Epithelial cell of esophagus (primary cell): ENCODE results near the gene IRAG1.
"Not testable (repeated sequence)": the region's sequence is repeated elsewhere in the genome, so short reads cannot be mapped to it uniquely, and the experiment has no call there.

ENCODE experiments used
- DNase-seq: peaks from one replicate; pipeline ENCODE4 v3.0.0; 2010; ENCODE audit warnings: low read depth
- H3K4me3 ChIP-seq: 2 replicates; pipeline ENCODE4 v1.5.1; 2011; ENCODE audit warnings: mild to moderate bottlenecking, low read length, control low read depth
- CTCF ChIP-seq: IDR thresholded peaks from 2 replicates; pipeline ENCODE4 v1.5.1; 2011; ENCODE audit warnings: low read depth, mild to moderate bottlenecking, low read length, control low read depth, inconsistent platforms; ENCODE audit not compliant: insufficient read depth; ENCODE audit errors: missing control alignments

Gene IRAG1

GRCh38 chr11:10692531-10693115 is 932 bp downstream of the IRAG1 start:
- no peak for TF ChIP-seq CTCF
- no peak for DNase-seq
- H3K4me3 ChIP-seq = no peak overlapping the region

DNA sequence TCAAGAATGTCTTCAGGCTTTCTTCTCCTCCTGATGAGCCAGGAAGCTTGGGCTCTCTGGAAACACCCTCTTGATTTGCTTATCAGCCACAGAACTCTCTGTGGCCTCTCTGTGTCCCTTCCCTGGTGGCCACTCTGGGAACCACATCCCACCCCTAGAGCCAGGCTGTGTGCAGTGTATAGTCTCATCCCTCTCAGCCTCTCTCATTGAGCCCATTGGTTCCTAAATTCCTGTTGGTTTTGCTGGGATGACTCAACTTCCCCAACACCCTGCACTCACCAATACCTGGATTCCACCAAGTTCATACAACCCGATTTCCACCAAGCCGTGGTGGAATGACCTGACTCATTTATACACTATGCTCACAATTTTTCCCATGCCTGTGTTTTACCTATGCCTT is 5.2 kb downstream of the IRAG1 start:
- DNase-seq = peak; percentile 85
- TF ChIP-seq CTCF = peak; percentile 39
- H3K4me3 ChIP-seq = no peak overlapping the region

DNA sequence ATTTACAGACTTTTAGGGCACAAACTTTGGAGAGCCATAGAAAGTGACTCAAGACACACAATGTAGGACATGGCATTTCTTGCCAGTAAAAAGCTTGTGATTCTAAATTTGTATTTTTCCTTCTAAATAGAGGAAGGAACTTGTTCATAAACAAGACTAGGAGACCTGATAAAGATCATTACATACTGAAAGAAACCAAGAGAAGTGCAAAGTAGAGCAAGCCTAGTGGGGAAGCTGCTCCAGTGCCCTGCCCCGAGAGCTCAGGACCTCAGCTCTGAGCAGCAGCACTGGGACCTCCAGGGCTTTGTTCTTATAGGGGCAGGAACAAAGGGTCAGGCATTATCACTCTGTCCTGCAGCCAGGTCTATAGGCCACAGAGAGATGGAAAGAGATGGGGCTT is 7.2 kb downstream of the IRAG1 start:
- no peak overlapping the region for H3K4me3 ChIP-seq
- no peak for DNase-seq

DNA sequence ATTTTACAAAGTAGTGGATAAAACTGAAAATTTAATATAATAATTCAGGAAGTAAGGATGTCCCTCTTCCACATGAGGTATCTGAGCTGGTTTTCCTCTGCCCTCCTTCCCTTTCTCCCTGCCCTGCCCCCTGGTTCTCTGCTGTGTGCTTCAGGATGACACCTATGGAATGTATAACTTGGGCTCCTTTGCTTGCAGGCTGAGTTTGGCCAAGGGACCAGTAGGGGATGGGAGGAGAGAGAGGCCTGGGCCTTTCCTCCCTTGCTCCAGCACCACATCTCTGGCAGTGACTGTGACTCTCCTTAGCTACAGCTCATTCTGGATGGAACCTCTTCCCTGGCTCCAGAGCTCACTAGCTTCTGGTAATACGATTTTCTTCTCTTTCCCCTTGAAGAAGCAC is 10.1 kb downstream of the IRAG1 start:
- no peak for TF ChIP-seq CTCF
- DNase-seq = no peak
- no peak overlapping the region for H3K4me3 ChIP-seq

More for the DNA sequence above, 7.2 kb downstream of the IRAG1 start:
- no peak for TF ChIP-seq CTCF

DNA sequence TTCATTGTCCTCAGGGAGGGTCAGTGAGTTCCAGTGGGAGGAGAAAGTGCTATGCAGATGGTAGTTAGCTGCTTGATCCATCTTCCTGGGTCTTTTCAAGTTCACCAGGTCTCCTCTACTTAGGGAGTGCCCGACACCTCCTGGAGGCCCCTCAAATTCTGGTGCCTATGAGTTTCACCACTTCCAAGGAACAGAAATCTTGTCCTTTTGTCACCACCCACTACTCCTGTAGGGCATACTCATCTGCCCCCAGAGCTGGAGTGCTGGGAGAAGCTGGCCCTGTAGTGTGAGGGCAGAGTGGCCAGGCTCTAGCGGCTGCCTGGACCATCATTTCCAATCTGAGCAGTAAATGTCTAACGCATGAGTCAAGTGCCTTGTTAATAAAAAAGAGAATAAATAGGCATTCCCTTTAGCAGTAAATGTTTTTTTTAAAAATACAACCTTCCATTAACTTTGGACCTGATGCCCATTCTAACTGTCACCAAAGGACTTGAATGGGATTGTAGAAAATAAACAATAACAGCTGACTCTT is 12.5 kb downstream of the IRAG1 start:
- DNase-seq = no peak
- H3K4me3 ChIP-seq = no peak overlapping the region
- TF ChIP-seq CTCF = no peak

DNA sequence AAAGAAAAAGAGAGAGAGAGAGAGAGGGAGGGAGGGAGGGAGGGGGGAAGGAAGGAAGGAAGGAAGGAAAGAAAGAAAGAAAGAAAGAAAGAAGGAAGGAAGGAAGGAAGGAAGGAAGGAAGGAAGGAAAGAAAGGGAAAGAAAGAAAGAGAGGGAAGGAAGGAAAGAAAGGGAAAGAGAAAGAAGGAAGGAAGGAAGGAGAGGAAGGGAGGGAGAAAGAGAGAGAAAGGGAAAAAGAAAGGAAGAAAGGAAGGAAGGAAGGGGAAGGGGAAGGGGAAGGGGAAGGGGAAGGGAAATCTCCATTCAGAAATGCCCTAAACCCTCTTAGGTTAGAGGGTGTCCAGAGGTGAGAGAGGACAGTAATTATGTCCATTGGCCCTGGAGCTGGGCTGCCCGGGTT is 13.3 kb downstream of the IRAG1 start:
- not testable (repeated sequence) for H3K4me3 ChIP-seq, DNase-seq

DNA sequence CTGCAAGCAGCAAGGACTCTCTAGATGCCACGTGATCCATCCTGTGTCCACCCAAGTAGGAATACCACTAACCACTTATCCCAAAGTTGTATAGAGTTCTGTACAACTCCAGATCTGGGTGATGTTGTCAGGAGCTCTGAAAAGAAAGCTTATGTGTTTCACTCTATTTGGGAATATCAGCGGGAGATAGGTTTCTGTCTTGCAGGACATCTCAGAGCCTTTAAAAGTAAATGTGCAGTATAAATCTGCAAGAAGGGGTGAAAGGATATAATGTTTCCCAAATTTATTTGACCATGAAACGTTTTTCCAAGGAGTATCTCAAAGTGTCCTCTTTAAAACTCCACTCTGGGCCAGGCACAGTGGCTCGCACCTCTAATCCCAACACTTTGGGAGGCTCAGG is 13.9 kb downstream of the IRAG1 start:
- TF ChIP-seq CTCF = no peak
- no peak overlapping the region for H3K4me3 ChIP-seq
- DNase-seq = no peak
